SJSA1 (cell line): ENCODE results near the gene FBXO21. TPM values are rescaled to one million over a fixed set of nuclear protein-coding genes. Genes with fewer than 3 reads are reported as not detected.
A peak's percentile ranks its signal among the peaks of the same experiment; 100 is the strongest.
"Not testable (repeated sequence)": the region's sequence is repeated elsewhere in the genome, so short reads cannot be mapped to it uniquely, and the experiment has no call there.

Experiments used
- DNase-seq, 2 experiments: peaks; one replicate each; pipeline ENCODE4 v3.0.0-alpha.2; 2015 to 2020; ENCODE audit warnings: low spot score in 2 of 2, low read depth in 1 of 2
- H3K27ac ChIP-seq: fragments of 250-450 bp; sonication (Bioruptor Pico); 2 replicates; pipeline ENCODE4 v1.5.1; 2020; ENCODE audit warnings: mild to moderate bottlenecking, moderate library complexity
- H3K27me3 ChIP-seq: fragments of 250-450 bp; sonication (Bioruptor Pico); replicated peaks from 2 replicates; pipeline ENCODE4 v1.5.1; 2020; ENCODE audit warnings: mild to moderate bottlenecking, moderate library complexity
- H3K36me3 ChIP-seq: fragments of 250-450 bp; sonication (Bioruptor Pico); 2 replicates; pipeline ENCODE4 v1.5.1; 2020; ENCODE audit warnings: mild to moderate bottlenecking
- H3K4me1 ChIP-seq: fragments of 250-450 bp; sonication (Bioruptor Pico); replicated peaks from 2 replicates; pipeline ENCODE4 v1.6.1; 2021; ENCODE audit warnings: mild to moderate bottlenecking
- H3K4me3 ChIP-seq: fragments of 250-450 bp; sonication (Bioruptor Pico); 2 replicates; pipeline ENCODE4 v1.5.1; 2020; ENCODE audit warnings: mild to moderate bottlenecking
- H3K9me3 ChIP-seq: fragments of 250-450 bp; sonication (Bioruptor Pico); replicated peaks from 2 replicates; pipeline ENCODE4 v1.5.1; 2020; ENCODE audit warnings: mild to moderate bottlenecking
- total RNA-seq: library from RNA; depleted of rRNA; stranded (reverse); fragments of >200 nt; shearing (Covaris generic); gene quantifications from 2 replicates; pipeline ENCODE4 v1.2.3, GENCODE V29; 2014; rRNA removed

The FBXO21 gene
- total RNA-seq = 25.3 and 37.1 TPM in 2 replicates

- H3K27ac ChIP-seq = no peak within 1 kb of the TSS
Measured at GRCh38 chr12:117190210-117190781, at the start of gene FBXO21. Gene FBXO21 (minus strand): TSS chr12:117190470. CDS start chr12:117190456, 14 bp downstream.

GRCh38 chr12:117236456-117237001, 46.3 kb upstream of the FBXO21 start:
- Histone ChIP-seq H3K9me3 (no peaks in the 10 kb centered on the region), H3K27me3 (no peaks in the 10 kb centered on the region), H3K36me3 (no peaks in the 10 kb centered on the region), H3K27ac (no peak overlapping the region), H3K4me3 (no peak overlapping the region), H3K4me1 (no peaks in the 10 kb centered on the region)
- DNase-seq = peak; percentile 48 to 86

More at GRCh38 chr12:117190210-117190781, at the start of gene FBXO21:
- Histone ChIP-seq H3K4me3 (peak within 1 kb of the TSS; percentile 86), H3K27me3 (no peaks in the 10 kb centered on the region), H3K4me1 (peaks cover 6% of the 10 kb centered on the region), H3K36me3 (peaks cover 9% of the 10 kb centered on the region), H3K9me3 (no peaks in the 10 kb centered on the region)
- peak; percentile 79 to 84 for DNase-seq

- no peak for DNase-seq
Measured at GRCh38 chr12:117235261-117235660, 45.0 kb upstream of the FBXO21 start.

GRCh38 chr12:117234441-117234840, 44.2 kb upstream of the FBXO21 start:
- H3K36me3 ChIP-seq = no peaks in the 10 kb centered on the region
- no peaks in the 10 kb centered on the region for H3K4me1 ChIP-seq
- no peaks in the 10 kb centered on the region for H3K27me3 ChIP-seq
- no peak for DNase-seq
- no peak overlapping the region for H3K27ac ChIP-seq
- H3K4me3 ChIP-seq = no peak overlapping the region
- H3K9me3 ChIP-seq = no peaks in the 10 kb centered on the region

More at GRCh38 chr12:117235261-117235660, 45.0 kb upstream of the FBXO21 start:
- H3K27me3 ChIP-seq = no peaks in the 10 kb centered on the region
- no peaks in the 10 kb centered on the region for H3K4me1 ChIP-seq
- H3K27ac ChIP-seq = no peak overlapping the region
- no peaks in the 10 kb centered on the region for H3K36me3 ChIP-seq
- no peaks in the 10 kb centered on the region for H3K9me3 ChIP-seq
- no peak overlapping the region for H3K4me3 ChIP-seq

- no peaks in the 10 kb centered on the region for H3K27me3 ChIP-seq
- H3K4me3 ChIP-seq = no peak overlapping the region
- no peak for DNase-seq
- H3K36me3 ChIP-seq = no peaks in the 10 kb centered on the region
- H3K9me3 ChIP-seq = no peaks in the 10 kb centered on the region
- no peak overlapping the region for H3K27ac ChIP-seq
- H3K4me1 ChIP-seq = peaks cover 4% of the 10 kb centered on the region; the same call in 1 of the 2 replicates
Measured at GRCh38 chr12:117231750-117232149, 41.5 kb upstream of the FBXO21 start.

GRCh38 chr12:117228239-117228638, 38.0 kb upstream of the FBXO21 start:
- no peaks in the 10 kb centered on the region for H3K9me3 ChIP-seq
- H3K4me3 ChIP-seq = no peak overlapping the region
- H3K4me1 ChIP-seq = peaks cover 10% of the 10 kb centered on the region
- H3K27ac ChIP-seq = no peak overlapping the region
- DNase-seq = no peak
- no peaks in the 10 kb centered on the region for H3K27me3 ChIP-seq
- H3K36me3 ChIP-seq = no peaks in the 10 kb centered on the region

GRCh38 chr12:117227000-117227653, 36.9 kb upstream of the FBXO21 start:
- Histone ChIP-seq H3K4me3 (no peak overlapping the region), H3K27me3 (no peaks in the 10 kb centered on the region), H3K4me1 (peaks cover 10% of the 10 kb centered on the region), H3K27ac (no peak overlapping the region), H3K9me3 (no peaks in the 10 kb centered on the region), H3K36me3 (no peaks in the 10 kb centered on the region)
- DNase-seq = no peak

- no peak overlapping the region for H3K27ac ChIP-seq
- H3K36me3 ChIP-seq = no peaks in the 10 kb centered on the region
- DNase-seq = peak; percentile 41 to 64
- no peak overlapping the region for H3K4me3 ChIP-seq
- H3K4me1 ChIP-seq = peaks cover 10% of the 10 kb centered on the region
- no peaks in the 10 kb centered on the region for H3K9me3 ChIP-seq
- H3K27me3 ChIP-seq = no peaks in the 10 kb centered on the region
Measured at GRCh38 chr12:117226505-117226904, 36.2 kb upstream of the FBXO21 start.

- Histone ChIP-seq H3K4me3 (no peak overlapping the region), H3K4me1 (peaks cover 10% of the 10 kb centered on the region), H3K36me3 (no peaks in the 10 kb centered on the region), H3K9me3 (no peaks in the 10 kb centered on the region), H3K27me3 (no peaks in the 10 kb centered on the region), H3K27ac (no peak overlapping the region)
- no peak for DNase-seq
Measured at GRCh38 chr12:117225179-117225578, 34.9 kb upstream of the FBXO21 start.

- not testable (repeated sequence) for H3K36me3 ChIP-seq, H3K4me1 ChIP-seq, H3K27me3 ChIP-seq, H3K4me3 ChIP-seq, DNase-seq, H3K9me3 ChIP-seq, H3K27ac ChIP-seq
Measured at GRCh38 chr12:117220947-117221346, 30.7 kb upstream of the FBXO21 start.

GRCh38 chr12:117218149-117218548, 27.9 kb upstream of the FBXO21 start:
- H3K9me3 ChIP-seq = no peaks in the 10 kb centered on the region
- no peak for DNase-seq
- H3K4me3 ChIP-seq = no peak overlapping the region
- no peaks in the 10 kb centered on the region for H3K27me3 ChIP-seq
- H3K4me1 ChIP-seq = no peaks in the 10 kb centered on the region
- no peaks in the 10 kb centered on the region for H3K36me3 ChIP-seq
- H3K27ac ChIP-seq = no peak overlapping the region

GRCh38 chr12:117216686-117217085, 26.4 kb upstream of the FBXO21 start:
- Histone ChIP-seq H3K27ac (no peak overlapping the region), H3K4me1 (no peaks in the 10 kb centered on the region), H3K9me3 (no peaks in the 10 kb centered on the region), H3K4me3 (no peak overlapping the region), H3K27me3 (no peaks in the 10 kb centered on the region), H3K36me3 (no peaks in the 10 kb centered on the region)
- no peak for DNase-seq

GRCh38 chr12:117214797-117215196, 24.5 kb upstream of the FBXO21 start:
- no peak for DNase-seq
- Histone ChIP-seq H3K27me3 (no peaks in the 10 kb centered on the region), H3K36me3 (no peaks in the 10 kb centered on the region), H3K27ac (no peak overlapping the region), H3K9me3 (no peaks in the 10 kb centered on the region), H3K4me3 (no peak overlapping the region), H3K4me1 (no peaks in the 10 kb centered on the region)

- Histone ChIP-seq H3K36me3 (no peaks in the 10 kb centered on the region), H3K27ac (no peak overlapping the region), H3K4me3 (no peak overlapping the region), H3K27me3 (no peaks in the 10 kb centered on the region), H3K4me1 (no peaks in the 10 kb centered on the region), H3K9me3 (no peaks in the 10 kb centered on the region)
- no peak for DNase-seq
Measured at GRCh38 chr12:117213295-117213808, 23.1 kb upstream of the FBXO21 start.
